ENCODE measurements around the gene CBX4.
"Not testable (repeated sequence)": the region's sequence is repeated elsewhere in the genome, so short reads cannot be mapped to it uniquely, and the experiment has no call there.

The CBX4 gene

DNA sequence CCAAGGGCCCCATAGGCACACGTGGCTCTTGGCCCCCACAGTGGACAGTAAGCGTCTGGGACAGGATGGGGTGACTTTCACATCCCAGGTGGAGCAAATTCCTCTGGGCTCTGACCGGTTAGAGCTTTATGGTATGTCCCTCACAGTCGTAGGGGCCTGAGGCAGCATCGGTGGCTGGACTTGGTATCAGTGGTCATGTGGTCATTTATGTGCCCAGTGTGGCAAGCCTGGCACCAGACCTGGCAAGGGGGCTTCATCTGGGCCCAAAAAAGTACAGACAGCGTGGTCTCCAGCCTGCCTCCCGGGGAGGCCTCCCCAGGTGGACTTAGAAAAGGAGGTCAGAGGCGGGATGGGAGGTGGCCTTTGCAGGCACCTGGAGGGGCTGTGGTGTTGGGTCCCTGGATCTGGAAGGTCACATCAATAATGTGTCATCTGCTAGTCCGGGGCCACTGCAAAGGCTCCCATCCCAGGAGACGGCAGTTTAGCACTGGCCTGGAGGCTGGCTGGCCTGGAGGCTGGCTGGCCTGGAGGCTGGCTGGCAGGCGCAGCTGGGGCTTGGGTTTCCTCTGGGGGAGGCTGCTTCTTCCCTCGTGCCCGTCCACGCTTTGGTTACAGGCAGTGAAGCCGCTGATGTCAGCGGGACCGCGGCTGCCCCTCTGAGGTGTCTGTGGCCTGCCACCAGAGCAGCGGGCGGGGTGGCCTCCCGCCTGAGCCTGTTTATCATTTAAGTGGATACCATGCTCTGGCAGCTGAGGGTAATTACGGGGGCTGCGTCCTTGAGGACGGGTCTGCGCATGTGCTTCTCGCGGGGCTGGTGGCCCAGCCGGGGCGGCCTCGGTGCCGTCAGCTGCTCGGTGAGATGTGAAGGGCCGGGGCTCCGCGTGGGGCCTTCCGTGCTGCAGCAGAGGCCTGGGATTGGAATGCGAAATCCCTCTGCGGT is 20.7 kb upstream of the CBX4 start:
- DNase-seq (ENCODE audit: low read depth in 2 of 2), result no peak

DNA sequence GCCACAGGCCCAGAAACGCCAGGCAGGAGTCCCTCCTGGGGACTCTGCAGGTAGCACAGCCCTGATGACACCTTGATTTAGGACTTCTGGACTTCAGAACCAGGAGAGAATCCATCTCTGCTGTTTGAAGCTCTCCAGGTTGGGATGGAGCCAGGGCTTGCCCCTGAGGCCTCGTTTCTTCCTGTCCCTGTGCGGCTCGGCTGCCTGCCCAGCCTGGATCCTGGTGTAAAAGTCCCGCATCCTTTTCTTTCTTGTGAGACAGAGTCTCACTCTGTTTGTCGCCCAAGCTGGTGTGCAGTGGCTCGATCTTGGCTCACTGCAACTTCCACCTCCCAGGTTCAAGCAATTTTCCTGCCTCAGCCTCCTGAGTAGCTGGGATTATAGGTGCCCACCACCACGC is 17.9 kb upstream of the CBX4 start:
- DNase-seq (ENCODE audit: low read depth in 2 of 2), result no peak

DNA sequence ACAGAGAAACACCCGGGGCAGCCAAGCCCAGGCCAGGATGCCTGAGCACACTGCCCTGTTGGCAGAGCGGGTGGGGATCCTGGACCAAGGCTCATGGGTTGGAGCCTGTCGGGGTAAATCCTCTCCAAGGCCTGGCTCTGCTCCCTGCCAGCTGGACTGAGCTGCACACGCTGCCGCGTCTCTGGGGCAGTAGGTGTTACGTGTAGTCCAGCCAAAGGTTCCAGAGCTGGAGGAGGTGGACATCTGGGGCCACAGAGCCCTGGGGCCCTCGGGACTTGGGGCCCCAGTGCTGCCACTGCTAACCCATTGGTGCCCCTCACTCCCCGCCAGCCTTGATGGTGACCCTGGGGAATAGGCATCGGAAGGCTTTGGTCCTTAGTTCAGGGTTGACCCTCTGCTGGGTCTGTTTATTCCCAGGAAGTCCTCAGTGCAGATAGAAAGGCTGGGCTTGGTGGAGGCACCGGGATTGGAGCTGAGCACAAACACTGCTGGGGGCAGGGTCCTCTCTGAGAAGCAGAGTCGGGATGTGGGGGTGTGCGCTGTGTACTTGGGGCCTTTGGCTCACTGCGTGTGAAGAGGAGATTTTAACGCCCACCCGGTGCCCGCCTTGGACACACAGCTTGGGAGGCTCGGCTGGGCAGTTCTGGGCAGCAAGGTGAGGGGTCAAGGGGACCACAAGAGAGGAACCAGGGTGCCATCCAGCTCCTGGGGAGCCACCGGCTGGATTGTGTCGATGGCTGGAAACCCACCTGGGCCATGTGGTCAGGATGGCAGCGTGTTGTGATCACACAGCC is 16.3 kb upstream of the CBX4 start:
- DNase-seq (ENCODE audit: low read depth in 2 of 2), result no peak

DNA sequence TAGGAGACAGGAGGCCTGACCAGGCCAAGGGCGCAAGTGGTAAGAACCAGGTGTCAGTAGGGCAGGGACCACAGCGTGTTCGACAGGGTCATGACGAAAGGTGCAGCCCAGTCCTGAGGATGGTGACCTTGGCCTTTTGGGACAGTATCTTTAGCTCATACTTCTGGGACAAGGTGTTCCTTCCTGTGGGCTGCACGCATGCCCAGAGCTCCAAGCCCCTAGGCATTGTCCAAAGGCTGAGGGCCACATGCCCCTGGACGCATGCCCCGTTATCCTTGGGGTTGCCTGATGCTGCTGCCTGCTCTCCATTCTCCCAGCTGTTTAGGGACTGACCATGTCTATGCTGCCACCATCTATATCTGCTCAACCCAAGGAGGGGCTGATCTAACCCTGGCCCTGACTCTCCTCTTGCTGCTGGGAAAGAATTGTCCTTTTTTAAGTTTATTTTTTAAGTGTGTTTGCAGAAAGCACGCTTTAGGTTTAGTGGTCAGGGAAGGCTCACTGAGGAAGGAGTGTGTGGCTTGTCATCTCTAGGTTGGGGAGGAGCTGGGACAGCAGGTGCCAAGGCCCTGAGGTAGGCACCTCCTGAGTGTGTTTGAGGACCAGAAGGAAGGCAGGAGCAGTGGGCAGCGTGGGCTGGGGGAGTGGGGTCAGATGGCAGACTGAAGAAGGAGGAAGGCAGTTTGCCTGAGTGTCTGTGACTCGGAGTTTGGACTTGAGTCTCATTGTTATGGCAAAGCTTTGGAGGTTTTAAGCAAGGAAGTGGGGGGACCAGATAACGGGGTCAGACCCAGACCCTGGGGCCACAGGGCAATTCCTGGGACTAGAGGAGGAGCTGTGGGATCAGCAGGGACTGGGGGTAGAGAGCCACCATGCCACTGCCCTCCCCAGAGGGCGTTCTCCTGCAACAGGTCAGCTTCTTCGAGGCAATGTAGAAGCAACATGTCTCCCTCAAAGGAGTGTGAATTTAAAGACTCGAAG is 15.1 kb upstream of the CBX4 start:
- no peak for DNase-seq (ENCODE audit: low read depth in 2 of 2)

DNA sequence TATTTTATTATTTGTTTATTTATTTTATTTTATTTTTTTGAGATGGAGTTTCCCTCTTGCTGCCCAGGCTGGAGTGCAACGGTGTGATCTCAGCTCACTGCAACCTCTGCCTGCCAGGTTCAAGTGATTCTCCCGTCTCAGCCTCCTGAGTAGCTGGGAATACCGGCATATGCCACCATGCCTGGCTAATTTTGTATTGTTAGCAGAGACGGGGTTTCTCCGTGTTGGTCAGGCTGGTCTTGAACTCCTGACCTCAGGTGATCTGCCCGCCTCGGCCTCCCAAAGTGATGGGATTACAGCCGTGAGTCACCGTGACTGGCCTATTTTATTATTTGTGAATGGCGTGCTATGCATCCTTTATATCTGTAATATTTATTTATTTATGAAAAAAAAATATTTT is 13.9 kb upstream of the CBX4 start:
- DNase-seq (ENCODE audit: low read depth in 2 of 2), result not testable (repeated sequence)

DNA sequence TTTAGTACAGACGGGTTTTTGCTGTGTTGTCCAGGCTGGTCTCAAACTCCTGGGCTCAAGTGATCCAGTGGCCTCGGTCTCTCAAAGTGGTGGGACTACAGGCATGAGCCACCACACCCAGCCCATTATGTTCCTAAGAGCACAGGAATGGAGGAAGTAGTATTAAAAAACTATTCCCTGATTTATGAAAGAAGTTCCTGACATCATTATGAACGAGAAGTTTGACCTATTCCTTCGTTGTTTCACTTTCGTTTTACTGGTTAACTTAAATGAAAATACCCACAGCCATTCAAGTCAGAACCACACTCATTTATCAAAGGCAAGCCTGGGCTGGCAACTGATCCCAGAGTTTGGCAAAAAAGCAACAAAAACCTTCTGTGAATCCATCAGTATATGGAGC is 13.5 kb upstream of the CBX4 start:
- no peak for DNase-seq (ENCODE audit: low read depth in 2 of 2)

DNA sequence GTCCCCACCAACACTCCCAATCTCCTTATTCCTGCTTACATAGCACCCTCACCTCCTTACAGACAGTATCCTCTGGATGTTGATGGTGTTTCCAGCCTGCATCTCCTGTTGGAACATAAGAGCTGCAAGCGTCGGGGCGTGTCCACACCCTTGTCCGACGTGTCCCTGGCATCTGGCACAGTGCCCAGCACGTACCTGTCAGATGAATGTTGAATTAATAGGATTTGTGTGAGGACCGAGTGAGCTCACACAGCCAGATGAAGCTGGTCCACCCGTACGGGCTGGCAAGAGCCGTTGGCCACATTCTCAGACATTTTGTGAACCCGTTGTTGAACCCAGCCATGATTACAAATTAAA is 12.2 kb upstream of the CBX4 start:
- DNase-seq (ENCODE audit: low read depth in 2 of 2), result no peak

DNA sequence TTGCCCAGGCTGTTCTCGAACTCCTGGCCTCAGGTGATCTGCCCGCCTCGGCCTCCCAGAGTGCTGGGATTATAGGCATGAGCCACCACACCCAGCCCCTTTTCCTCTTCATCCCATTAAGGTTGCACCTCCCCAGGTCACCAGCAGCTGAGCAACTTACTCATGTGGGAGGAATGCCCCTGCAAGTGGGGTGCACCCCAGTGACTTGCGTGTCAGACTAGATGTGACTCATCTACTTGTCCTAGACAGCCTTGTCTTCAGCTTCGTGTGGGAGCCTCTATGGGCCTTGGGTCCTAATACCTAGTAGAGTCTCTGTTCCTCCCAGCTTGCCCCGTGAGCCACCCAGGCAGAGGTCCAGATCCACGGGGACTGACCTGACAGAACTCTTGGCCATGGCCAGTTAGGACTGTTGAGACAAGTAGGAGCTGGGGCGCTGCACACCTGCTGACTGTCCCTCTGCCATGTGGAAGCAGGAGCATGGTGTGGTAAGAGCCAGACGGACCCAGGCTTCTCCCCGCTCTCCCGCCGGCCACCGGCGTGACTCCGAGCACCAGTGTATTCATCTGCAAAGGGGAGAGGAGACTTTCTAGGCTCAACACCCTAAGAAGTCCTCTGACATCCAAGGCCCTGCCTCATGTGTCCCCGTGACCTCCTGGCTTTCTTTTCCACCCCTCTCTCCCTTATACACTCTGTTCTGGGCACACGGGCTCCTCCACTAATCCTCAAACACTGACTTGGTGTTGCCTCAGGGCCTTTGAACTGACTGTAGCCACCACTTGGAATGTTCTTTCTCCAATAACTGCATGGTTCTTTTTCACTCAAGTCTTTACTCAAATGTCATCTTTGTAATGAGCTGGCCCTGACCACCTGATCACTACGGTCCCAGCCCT is 11.6 kb upstream of the CBX4 start:
- DNase-seq (ENCODE audit: low read depth in 2 of 2), result no peak

DNA sequence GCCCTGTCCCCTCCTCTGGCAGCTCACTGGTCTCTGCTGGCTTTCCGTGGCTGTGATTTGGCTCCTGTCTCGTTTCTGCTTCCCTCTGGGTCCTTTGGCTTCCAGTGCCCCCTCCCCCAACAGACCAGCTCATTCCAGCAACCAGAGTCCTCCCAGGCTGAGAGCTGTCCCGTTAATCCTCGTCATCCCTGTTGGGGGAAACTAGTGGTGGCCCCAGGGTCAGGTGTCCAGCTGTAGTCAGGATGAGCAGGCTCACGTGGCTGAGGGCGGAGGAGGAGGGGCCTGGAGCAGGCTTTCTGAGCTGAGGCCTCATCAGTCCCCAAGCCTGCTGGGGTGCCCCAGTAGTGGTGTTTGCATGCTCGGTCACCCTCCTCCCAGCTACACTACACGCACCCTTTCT is 10.7 kb upstream of the CBX4 start:
- no peak for DNase-seq (ENCODE audit: low read depth in 2 of 2)

DNA sequence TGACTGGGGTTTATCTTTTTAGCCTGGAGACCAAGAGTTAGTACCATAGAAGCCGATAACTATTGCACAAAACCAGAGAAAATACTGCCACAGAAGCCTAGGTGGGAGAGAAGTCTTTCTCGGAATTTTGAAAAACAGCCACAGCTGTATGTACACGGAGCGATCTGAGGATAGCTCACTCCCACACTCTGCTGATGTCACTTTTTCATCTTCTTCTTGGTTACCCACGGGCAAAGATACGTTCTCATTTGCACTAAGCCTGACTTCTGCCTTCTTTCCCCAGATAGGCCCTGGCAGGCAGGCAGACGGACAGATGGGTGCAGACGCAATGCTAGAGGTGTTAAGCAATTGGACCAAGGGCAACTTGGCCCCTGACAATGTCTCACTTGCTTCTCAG is 9.1 kb upstream of the CBX4 start:
- no peak for DNase-seq (ENCODE audit: low read depth in 2 of 2)

DNA sequence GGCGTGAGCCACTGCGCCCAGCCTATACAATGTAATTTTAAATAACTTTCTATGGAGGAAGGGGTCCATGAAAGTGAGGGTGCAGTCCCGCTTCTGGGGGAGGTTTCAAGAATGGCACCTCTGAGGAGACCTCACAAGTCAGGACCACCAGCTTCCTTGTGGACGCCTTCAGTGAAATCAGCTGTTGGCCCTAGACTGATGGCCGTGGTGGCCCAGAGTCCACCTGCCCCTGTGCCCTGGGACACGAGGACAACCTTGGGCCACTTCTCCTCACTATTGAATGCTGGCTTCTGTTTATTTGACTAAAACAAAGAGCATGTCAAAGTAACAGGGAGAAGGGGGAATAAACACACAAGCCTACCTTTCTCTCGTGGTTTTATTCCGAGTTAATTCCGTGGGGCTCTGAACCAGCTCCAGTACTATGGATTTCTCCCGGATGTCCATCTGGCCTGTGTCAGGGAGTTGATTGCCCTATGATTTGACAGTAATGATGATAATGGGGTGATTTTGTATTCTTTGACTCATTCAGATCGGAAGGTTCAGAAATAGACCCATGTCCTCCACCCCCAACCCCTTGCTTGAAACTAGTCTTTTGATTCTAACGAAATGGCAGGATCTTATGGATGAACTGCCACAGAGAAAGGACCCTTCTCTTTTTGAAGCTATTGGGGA is 8.6 kb upstream of the CBX4 start:
- DNase-seq (ENCODE audit: low read depth in 2 of 2), result no peak

DNA sequence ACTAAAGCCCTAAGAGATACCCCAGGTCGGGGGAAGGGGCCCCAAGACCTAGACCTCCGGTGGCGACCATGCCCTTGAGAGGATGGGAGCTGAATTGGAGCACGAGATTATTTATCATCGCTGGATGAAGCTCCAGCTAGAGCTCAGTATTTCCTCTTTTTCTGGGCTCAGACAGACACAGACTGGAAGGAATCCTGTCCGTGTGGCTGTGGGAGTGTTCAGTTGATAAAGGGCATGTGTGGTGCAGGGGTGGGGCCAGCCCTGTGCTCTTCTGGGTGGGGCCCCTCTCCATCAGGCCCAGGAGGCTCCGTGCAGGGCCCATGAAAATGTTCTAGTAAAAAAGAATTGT is 6.3 kb upstream of the CBX4 start:
- no peak for DNase-seq (ENCODE audit: low read depth in 2 of 2)

DNA sequence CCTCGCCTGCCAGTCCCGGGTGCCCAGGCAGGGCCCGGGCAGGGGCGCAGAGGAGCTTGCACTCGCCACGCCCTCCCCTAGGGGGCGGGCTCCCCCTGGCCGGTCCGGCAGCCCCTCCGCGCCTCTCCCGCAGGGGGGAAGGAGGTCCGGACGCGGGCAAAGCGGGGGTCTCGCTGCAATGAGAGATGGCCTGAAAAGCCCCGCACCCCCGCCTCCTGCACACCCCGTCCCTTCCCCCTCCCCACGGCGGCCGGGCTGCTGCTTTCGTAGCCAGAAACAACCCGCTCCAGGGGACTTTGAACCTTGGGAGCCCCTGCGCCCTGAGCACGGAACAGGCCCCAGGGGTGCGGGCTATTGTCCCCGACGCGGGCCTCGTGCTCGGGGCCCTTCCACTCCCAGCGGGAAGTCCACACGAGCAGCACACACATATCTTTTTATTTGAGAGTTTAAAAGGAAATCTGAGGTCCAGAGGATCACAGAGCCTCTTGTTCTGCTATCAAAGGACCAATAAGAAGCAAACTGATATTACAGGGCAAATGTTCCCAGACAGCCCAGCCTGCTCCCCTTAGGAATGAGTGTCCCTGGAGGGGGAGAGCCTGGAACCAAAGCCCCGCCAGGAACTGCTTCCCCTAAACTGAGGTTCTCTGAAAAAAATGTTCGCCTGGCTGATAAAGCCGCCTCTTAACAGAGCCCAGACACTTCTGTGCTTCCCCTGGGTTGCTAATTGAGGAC is 5.8 kb upstream of the CBX4 start:
- DNase-seq (ENCODE audit: low read depth in 2 of 2), result no peak

DNA sequence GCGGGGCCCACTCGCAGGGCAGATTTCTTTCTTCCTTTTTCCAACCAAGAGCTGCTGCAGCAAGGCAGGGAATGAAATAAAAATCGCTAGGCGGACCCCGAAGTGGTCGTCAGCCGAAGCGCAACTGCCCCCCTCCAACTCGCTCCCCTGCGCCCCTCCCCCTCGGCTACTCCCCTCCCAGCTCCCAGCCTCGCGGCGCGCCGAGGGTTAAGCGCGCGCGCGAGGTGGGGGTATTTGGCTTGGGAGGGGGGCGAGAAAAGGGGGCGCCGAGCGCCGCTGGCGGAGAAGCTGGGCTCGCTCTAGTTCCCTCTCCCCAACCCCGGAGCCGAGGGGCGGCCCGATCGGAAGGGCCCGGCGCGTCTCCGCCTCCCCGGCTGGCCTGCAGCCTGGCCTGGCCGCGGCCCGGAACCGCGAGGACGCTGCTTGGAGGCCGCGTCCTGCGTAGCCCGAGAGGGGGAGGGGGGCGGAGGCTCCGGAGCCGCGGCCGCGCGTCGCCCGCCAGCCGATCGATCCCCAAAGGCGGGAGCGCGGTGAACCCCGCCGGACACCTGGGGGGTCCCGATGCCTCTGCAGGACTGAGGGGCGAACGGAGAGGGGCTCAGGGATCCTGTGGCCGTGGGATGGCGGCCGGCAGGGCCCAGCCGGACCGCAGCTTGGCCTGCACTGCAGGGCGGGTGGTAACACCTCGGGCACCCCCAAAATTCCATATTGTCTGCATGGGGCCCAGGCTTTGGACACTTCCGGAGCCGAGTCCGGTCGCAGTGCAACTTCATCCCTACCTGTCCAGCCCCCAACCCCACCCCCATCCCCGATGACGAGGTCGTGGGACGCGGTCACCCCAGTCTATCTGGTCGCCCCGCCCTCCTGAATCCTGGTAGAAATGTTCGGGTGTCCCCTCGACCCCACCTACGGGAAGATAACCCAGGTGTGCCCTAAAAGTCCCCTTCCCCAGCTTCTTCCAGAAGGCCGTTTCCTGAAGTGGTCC is 4.9 kb upstream of the CBX4 start:
- no peak for DNase-seq (ENCODE audit: low read depth in 2 of 2)

DNA sequence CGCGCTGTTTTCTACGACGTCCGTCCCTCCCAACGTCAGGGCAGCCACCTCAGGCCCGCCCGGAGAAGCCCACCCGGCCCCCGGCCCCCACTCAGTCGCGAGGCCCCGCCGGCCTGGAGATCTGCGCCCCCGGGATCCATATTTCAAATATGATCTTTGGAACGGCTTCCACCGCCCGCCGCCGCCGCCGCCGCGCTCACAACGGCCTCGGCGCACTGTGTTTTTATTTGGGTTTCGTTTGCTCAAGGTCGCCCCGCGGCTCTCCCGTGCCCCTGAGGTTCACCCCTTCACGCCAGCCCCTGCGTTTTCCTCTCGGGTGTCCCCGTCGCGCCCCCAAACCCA is 4.2 kb upstream of the CBX4 start:
- no peak for DNase-seq (ENCODE audit: low read depth in 2 of 2)

DNA sequence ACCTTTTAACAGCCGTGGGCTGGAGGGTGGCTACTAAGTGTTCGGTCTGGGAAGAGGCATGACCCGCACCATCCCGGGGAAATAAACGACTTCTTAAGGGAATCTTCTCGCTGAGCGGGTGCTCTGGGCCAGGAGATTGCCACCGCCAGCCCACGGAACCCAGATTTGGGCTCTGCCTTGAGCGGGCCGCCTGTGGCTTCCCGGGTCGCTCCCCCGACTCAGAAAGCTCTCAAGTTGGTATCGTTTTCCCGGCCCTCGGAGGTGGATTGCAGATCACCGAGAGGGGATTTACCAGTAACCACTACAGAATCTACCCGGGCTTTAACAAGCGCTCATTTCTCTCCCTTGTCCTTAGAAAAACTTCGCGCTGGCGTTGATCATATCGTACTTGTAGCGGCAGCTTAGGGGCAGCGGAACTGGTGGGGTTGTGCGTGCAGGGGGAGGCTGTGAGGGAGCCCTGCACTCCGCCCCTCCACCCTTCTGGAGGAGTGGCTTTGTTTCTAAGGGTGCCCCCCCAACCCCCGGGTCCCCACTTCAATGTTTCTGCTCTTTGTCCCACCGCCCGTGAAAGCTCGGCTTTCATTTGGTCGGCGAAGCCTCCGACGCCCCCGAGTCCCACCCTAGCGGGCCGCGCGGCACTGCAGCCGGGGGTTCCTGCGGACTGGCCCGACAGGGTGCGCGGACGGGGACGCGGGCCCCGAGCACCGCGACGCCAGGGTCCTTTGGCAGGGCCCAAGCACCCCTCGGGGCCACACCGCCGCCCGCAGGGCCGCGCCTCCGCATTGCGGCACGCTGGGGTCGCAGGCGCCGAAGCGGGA is 3.6 kb upstream of the CBX4 start:
- no peak for DNase-seq (ENCODE audit: low read depth in 2 of 2)

DNA sequence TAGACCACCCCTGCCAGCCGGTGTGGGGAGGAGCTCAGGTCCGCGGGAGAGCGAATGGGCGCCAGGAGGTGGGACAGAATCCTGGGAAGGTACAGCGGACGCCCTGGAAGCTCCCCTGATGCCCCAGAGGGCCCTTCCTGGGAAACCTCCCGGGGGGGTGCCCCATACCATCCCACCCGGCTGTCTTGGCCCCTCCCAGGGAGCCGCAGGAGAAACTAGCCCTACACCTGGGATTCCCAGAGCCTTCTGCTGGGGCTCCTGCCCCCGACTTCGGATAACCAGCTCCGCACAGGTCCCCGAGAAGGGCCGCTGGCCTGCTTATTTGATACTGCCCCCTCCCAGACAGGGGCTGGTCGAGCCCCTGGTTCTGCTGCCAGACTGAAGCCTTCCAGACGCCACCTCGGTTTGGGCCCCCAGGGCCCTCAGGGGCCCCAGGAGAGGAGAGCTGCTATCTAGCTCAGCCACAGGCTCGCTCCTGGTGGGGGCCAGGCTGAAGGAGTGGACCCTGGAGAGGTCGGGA is 3.0 kb upstream of the CBX4 start:
- no peak for DNase-seq (ENCODE audit: low read depth in 2 of 2)
